ENCODE measurements around the gene GTF2IRD1.
"Not testable (repeated sequence)": the region's sequence is repeated elsewhere in the genome, so short reads cannot be mapped to it uniquely, and the experiment has no call there.

Gene GTF2IRD1

DNA sequence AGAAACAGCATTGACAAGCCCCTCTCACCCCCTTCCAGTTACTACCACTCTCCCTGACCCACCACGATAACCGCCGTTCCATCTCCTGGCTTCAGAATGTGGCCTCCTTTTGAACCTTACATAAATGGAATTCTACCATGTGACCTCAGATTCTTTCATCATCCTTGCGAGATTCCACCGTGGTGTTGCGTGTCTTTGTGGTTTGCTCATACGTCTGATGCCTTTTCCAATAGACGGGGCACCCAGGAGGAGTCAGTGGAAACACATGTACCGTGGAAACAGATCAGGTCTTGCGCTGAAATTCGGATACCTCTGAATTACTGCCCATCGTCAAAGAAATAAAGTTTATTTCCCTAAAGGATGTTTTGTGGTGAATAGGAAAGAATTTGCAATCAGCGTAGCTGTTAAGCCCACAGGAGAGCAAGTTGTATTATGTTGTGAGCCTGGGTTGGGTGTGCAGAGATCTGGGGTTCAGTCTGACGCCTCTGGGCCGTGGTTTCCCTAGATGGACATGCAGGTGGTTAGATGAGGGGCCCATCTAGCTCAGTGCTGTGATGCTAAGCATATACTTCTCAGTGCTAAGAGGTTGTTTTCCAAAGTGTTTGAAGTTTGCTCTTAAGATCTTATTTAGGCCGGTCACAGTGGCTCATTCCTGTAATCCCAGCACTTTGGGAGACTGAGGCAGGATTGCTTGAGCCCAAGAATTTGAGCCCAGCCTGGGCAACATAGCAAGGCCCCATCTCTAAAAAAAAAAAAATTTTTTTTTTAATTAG is 29.1 kb downstream of the GTF2IRD1 start:
- Histone ChIP-seq H3K27me3 (replicated peaks; ENCODE audit: control insufficient read depth, insufficient read depth, low read length) (no peaks in the 10 kb centered on the region), H3K9ac (ENCODE audit: low read length) (no peak overlapping the region), H3K36me3 (ENCODE audit: control insufficient read depth, insufficient read depth, low read length, severe bottlenecking) (no peaks in the 10 kb centered on the region), H3K9me3 (ENCODE audit: control insufficient read depth, low read length) (no peaks in the 10 kb centered on the region), H3K4me3 (ENCODE audit: low read length) (no peak overlapping the region), H3K4me1 (ENCODE audit: control insufficient read depth, insufficient read depth, low read length) (peaks cover 53% of the 10 kb centered on the region)
- DNase-seq (ENCODE audit: low read depth), result peak; percentile 98

DNA sequence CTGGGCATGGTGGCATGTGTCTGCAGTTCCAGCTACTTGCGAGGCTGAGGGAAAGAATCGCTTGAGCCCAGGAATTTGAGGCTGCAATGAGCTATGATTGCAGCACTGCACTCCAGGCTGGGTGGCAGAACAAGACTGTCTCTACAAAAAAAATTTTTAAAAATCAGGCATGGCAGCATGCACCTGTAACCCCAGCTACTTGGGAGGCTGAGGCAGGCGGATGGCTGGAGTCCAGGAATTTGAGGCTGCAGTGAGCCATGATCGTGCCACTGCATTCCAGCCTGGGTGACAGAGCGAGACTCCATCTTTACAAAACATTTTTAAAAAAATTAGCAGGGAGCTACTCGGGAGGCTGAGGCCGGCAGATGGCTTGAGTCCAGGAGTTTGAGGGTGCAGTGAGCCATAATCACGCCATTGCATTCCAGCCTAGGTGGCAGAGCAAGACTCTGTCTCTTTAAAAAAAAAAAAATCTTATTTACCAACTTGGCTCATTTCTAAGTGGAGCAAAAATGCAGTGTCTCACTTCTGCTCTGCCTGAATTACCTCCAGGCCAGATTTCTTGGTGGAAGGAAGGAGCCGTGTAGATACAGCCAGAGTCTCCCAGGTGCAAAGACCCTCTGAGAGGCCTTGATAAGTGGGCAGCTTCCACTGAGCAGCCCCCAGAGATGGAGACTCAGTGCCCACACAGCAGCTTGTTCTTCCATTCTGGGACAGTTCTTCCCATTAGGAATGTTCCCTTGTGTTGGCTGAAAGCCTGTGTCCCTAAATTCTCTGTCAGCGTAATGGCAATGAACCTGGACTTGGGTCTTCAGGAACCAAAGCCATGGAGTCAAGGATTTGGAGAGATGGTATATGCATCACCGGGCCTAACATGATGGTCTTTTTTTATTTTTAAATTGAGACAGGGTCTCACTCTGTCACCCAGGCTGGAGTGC is 30.0 kb downstream of the GTF2IRD1 start:
- H3K4me1 ChIP-seq (ENCODE audit: control insufficient read depth, insufficient read depth, low read length), result peaks cover 44% of the 10 kb centered on the region

DNA sequence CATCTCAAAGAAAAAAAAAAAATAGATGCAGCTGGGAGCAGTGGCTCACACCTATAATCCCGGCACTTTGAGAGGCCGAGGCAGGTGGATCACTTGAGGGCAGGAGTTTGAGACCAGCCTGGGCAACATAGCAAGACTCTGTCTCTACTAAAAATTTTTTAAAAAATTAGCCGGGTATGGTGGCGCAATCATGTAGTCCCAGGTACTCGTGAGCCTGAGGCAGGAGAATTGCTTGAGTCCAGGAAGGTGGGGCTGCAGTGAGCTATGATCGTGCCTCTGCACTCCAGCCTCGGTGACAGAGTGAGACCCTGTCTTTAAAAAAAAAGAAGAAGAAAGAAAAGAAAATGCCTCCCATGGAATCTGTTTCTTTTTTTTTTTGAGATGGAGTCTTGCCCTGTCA is 31.9 kb downstream of the GTF2IRD1 start:
- Histone ChIP-seq H3K9ac (ENCODE audit: low read length) (no peak overlapping the region), H3K36me3 (ENCODE audit: control insufficient read depth, insufficient read depth, low read length, severe bottlenecking) (no peaks in the 10 kb centered on the region), H3K27me3 (replicated peaks; ENCODE audit: control insufficient read depth, insufficient read depth, low read length) (no peaks in the 10 kb centered on the region), H3K4me1 (ENCODE audit: control insufficient read depth, insufficient read depth, low read length) (peaks cover 27% of the 10 kb centered on the region), H3K4me3 (ENCODE audit: low read length) (no peak overlapping the region), H3K9me3 (ENCODE audit: control insufficient read depth, low read length) (no peaks in the 10 kb centered on the region)
- DNase-seq (ENCODE audit: low read depth), result no peak

More for the DNA sequence above, 30.0 kb downstream of the GTF2IRD1 start:
- H3K9me3 ChIP-seq (ENCODE audit: control insufficient read depth, low read length), result no peaks in the 10 kb centered on the region
- peak overlapping the region; percentile 62 for H3K4me3 ChIP-seq (ENCODE audit: low read length)
- H3K36me3 ChIP-seq (ENCODE audit: control insufficient read depth, insufficient read depth, low read length, severe bottlenecking), result no peaks in the 10 kb centered on the region
- peak; percentile 62 for DNase-seq (ENCODE audit: low read depth)
- H3K27me3 ChIP-seq (replicated peaks; ENCODE audit: control insufficient read depth, insufficient read depth, low read length), result no peaks in the 10 kb centered on the region
- peak overlapping the region; percentile 59 for H3K9ac ChIP-seq (ENCODE audit: low read length)

DNA sequence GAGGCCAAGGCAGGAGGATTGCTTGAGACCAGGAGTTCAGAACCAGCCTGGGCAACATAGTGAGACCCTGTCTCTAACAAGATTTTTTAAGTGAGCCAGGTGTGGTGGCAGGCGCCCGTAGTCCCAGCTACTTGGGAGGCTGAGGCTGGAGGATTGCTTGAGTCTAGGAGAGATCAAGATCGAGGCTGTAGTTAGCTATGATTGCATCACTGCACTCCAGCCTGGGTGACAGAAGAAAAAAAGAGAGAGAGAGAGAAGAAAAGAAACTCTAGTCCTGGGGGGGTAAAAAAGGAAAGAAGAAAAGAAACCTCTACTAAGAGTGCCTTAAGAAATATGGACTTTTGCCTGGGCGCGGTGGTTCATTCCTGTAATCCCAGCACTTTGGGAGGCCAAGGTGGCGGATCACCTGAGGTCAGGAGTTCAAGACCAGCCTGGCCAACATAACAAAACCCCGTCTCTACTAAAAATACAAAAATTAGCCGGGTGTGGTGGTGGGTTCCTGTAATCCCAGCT is 34.9 kb downstream of the GTF2IRD1 start:
- not testable (repeated sequence) for DNase-seq (ENCODE audit: low read depth)

DNA sequence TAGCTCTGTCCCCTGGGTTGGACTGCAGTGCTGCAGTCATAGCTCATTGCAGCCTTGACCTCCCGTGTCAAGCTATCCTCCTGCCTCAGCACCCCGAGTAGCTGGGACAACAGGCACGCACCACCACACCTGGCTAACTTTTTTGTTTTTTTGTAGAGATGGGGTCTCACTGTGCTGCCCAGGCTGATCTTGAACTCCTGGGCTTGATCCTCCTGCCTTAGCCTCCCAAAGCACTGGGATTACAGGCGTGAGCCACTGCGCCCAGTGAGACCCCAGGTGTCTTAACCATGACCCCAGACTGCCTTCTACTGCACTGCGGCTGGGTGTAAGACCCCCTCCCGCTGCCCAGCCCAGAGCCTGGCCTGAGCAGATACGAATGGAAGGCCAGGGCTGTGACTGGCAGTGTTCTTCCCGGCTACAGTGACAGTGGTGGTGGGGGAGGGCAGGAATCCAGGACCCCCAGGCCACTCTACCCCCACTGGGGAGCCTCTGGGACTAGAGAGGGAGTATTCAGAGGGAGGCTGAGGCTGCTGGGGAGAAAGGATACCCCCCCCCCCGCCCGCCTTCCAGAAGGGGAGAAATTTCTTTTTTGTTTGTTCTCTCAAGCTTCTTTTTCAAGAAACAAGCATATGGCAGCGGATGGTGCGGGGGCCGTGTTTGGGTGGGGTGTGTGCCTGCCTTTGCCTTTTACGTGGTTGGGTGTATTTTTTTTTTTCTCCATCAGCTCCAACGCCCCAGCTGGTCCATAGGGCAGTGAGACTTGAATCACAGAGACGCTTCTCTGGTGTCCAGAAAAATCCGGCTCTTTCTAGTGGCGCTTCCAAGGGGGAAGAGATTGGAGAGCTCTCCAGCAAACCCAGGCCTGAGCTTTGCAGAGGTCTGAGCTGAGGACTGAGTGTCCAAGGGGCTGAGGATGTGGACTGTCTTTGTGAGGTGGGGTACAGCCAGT is 36.6 kb downstream of the GTF2IRD1 start:
- no peak overlapping the region for H3K9ac ChIP-seq (ENCODE audit: low read length)
- no peaks in the 10 kb centered on the region for H3K9me3 ChIP-seq (ENCODE audit: control insufficient read depth, low read length)
- DNase-seq (ENCODE audit: low read depth), result no peak
- H3K4me1 ChIP-seq (ENCODE audit: control insufficient read depth, insufficient read depth, low read length), result no peaks in the 10 kb centered on the region
- no peaks in the 10 kb centered on the region for H3K36me3 ChIP-seq (ENCODE audit: control insufficient read depth, insufficient read depth, low read length, severe bottlenecking)
- H3K4me3 ChIP-seq (ENCODE audit: low read length), result no peak overlapping the region
- H3K27me3 ChIP-seq (replicated peaks; ENCODE audit: control insufficient read depth, insufficient read depth, low read length), result no peaks in the 10 kb centered on the region

More for the DNA sequence above, 34.9 kb downstream of the GTF2IRD1 start:
- H3K36me3 ChIP-seq (ENCODE audit: control insufficient read depth, insufficient read depth, low read length, severe bottlenecking); H3K9me3 ChIP-seq (ENCODE audit: control insufficient read depth, low read length); H3K9ac ChIP-seq (ENCODE audit: low read length); H3K27me3 ChIP-seq (replicated peaks; ENCODE audit: control insufficient read depth, insufficient read depth, low read length); H3K4me3 ChIP-seq (ENCODE audit: low read length); H3K4me1 ChIP-seq (ENCODE audit: control insufficient read depth, insufficient read depth, low read length): not testable (repeated sequence)

DNA sequence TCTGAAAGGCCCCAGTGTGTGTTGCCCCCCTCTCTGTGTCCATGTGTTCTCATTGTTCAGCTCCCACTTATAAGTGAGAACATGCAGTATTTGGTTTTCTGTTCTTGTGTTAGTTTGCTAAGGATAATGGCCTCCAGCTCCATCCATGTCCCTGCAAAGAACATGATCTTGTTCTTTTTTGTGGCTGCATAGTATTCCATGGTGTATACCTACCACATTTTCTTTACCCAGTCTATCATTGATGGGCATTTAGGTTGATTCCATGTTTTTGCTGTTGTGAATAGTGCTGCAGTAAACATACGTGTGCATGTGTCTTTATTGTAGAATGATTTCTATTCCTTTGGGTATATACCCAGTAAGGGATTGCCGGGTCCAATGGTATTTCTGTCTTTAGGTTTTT is 37.8 kb downstream of the GTF2IRD1 start:
- H3K9me3 ChIP-seq (ENCODE audit: control insufficient read depth, low read length); H3K9ac ChIP-seq (ENCODE audit: low read length); H3K36me3 ChIP-seq (ENCODE audit: control insufficient read depth, insufficient read depth, low read length, severe bottlenecking); H3K27me3 ChIP-seq (replicated peaks; ENCODE audit: control insufficient read depth, insufficient read depth, low read length); H3K4me3 ChIP-seq (ENCODE audit: low read length); H3K4me1 ChIP-seq (ENCODE audit: control insufficient read depth, insufficient read depth, low read length); DNase-seq (ENCODE audit: low read depth): not testable (repeated sequence)

DNA sequence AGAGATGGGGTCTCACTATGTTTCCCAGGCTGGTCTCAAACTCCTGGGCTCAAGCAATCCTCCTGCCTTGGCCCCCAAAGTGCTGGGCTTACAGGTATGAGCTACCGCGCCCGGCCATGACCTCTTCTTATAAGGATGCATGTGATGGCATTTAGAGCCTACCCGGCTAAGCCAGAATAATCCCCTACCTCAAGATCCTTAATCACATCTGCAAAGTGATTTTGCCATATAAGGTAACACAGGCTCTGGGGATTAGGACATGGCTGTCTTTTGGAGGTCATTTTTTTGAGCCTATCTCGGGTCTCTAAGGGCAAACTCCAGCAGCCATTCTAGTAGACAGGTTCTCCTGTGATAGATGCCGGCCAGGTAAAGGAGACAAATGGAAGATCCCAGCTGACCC is 39.6 kb downstream of the GTF2IRD1 start:
- no peaks in the 10 kb centered on the region for H3K9me3 ChIP-seq (ENCODE audit: control insufficient read depth, low read length)
- no peak for DNase-seq (ENCODE audit: low read depth)
- no peak overlapping the region for H3K4me3 ChIP-seq (ENCODE audit: low read length)
- no peaks in the 10 kb centered on the region for H3K4me1 ChIP-seq (ENCODE audit: control insufficient read depth, insufficient read depth, low read length)
- no peaks in the 10 kb centered on the region for H3K36me3 ChIP-seq (ENCODE audit: control insufficient read depth, insufficient read depth, low read length, severe bottlenecking)
- no peaks in the 10 kb centered on the region for H3K27me3 ChIP-seq (replicated peaks; ENCODE audit: control insufficient read depth, insufficient read depth, low read length)
- H3K9ac ChIP-seq (ENCODE audit: low read length), result no peak overlapping the region

DNA sequence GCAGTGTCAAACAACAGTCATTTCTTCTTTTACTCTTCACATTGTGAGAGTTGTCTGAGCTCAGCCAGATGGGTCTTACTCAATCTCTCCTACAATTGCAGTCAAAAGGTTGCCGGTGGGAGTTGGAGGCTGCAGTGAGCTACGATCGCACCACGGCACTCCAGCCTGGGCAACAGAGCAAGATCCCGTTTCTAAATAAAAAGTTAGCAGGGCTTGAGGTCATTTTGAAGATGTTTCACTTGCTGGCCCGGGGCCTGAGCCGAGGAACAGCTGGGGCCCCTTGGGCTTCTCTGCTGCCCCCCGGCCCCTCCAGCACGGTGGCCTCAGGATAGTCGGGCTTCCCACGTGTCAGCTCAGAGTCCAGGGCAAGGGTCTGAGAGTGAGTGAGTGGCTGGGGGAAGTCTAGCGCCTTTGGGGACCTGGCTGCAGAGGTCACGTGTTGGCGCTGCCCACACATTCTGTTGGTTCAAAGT is 40.4 kb downstream of the GTF2IRD1 start:
- no peak overlapping the region for H3K4me3 ChIP-seq (ENCODE audit: low read length)
- no peak for DNase-seq (ENCODE audit: low read depth)
- no peak overlapping the region for H3K9ac ChIP-seq (ENCODE audit: low read length)
- no peaks in the 10 kb centered on the region for H3K27me3 ChIP-seq (replicated peaks; ENCODE audit: control insufficient read depth, insufficient read depth, low read length)
- no peaks in the 10 kb centered on the region for H3K9me3 ChIP-seq (ENCODE audit: control insufficient read depth, low read length)
- H3K36me3 ChIP-seq (ENCODE audit: control insufficient read depth, insufficient read depth, low read length, severe bottlenecking), result no peaks in the 10 kb centered on the region
- no peaks in the 10 kb centered on the region for H3K4me1 ChIP-seq (ENCODE audit: control insufficient read depth, insufficient read depth, low read length)

DNA sequence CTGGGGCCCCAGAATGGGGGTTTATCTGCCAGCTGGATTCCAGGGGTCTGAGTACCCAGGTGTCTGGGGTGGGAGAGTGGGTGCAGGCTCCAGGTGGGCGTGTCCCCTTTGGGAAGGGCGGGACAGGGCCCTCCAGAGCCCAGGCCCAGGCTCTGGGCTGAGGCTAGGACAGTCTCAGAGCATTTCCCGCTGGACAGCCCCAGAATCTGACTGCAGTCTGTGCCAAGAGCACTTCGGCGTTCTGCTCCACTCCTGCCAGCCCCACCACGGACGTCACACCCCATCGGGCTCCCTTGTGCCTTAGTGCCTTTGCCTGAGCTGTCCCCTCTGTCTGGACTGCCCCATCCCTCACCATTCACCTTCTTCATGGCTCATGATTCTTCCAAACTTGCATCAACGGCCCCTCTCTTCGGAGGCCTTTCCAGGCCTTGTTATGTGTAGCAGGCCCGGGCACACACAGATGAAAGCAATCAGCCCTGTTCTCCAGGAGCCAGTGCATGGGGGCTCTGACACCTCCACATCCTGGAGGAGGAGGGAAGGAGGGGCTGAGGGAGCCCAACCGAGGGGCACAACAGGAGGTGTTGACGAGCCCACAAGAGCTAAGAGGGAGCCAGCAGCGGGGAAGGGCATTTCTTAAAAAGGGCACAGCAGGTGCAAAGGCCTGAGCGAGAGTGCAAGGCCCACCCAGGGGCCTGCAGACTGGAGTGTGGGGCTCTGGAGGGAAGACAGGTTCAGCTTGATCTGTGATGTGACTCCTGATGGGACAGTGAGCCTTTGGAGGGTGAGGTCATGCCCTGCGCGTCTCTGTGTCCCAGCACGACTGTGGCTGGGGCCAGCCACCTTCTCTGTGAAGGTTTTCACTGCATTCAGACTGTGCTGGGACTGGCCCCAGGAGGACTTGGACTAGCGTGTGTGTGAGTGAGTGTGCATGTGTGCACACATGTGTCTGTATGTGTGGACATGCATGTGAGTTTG is 41.7 kb downstream of the GTF2IRD1 start:
- Histone ChIP-seq H3K4me1 (ENCODE audit: control insufficient read depth, insufficient read depth, low read length) (no peaks in the 10 kb centered on the region), H3K4me3 (ENCODE audit: low read length) (no peak overlapping the region), H3K9me3 (ENCODE audit: control insufficient read depth, low read length) (no peaks in the 10 kb centered on the region), H3K27me3 (replicated peaks; ENCODE audit: control insufficient read depth, insufficient read depth, low read length) (no peaks in the 10 kb centered on the region), H3K9ac (ENCODE audit: low read length) (no peak overlapping the region), H3K36me3 (ENCODE audit: control insufficient read depth, insufficient read depth, low read length, severe bottlenecking) (no peaks in the 10 kb centered on the region)
- no peak for DNase-seq (ENCODE audit: low read depth)

DNA sequence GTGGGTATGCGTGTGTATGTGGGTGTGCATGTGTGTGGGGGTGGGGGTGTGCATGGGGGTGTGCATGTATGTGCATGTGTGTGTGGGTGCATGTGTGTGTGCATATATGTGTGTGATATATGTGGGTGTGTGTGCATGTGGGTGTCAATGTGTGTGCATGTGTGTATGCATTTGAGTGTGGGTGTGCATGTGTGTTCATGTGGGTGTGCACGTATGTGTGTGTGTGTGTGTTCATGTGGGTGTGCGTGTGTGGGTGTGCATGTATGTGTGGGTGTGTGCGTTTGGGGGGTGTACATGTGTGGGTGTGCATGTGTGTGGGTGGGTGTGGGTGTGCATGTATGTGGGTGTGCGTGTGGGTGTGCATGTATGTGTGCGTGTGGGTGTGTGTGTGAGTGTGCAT is 42.6 kb downstream of the GTF2IRD1 start:
- no peak for DNase-seq (ENCODE audit: low read depth)
- Histone ChIP-seq H3K27me3 (replicated peaks; ENCODE audit: control insufficient read depth, insufficient read depth, low read length) (no peaks in the 10 kb centered on the region), H3K36me3 (ENCODE audit: control insufficient read depth, insufficient read depth, low read length, severe bottlenecking) (no peaks in the 10 kb centered on the region), H3K9me3 (ENCODE audit: control insufficient read depth, low read length) (no peaks in the 10 kb centered on the region), H3K4me1 (ENCODE audit: control insufficient read depth, insufficient read depth, low read length) (no peaks in the 10 kb centered on the region), H3K9ac (ENCODE audit: low read length) (no peak overlapping the region), H3K4me3 (ENCODE audit: low read length) (no peak overlapping the region)

Measured in adipocyte (in vitro differentiated cells).